Natural killer cell (primary cell): Measurements from ENCODE around the gene EYS. TPM values are rescaled to one million over a fixed set of nuclear protein-coding genes. Genes with fewer than 3 reads are reported as not detected.

Experiments used
- ATAC-seq, 3 donors: fragments of 150-1000 bp in 2 of 3; fragments of 200-7000 bp in 1 of 3; cut with Tn5 transposase; 1 replicate in 1 of 3; 2 replicates in 2 of 3; pipeline ENCODE4 v1.10.0; 2021; ENCODE audit warnings: mild to moderate bottlenecking in 2 of 3, moderate library complexity in 2 of 3
- DNase-seq, 2 donors: peaks; one replicate each; pipeline versions ENCODE4 v3.0.0 to v3.0.0-alpha.2; 2013 to 2021; ENCODE audit warnings: mixed read lengths in 1 of 2
- H3K27ac ChIP-seq: one replicate; pipeline ENCODE4 v1.5.1; 2013; ENCODE audit warnings: mild to moderate bottlenecking, low read length
- H3K27me3 ChIP-seq: one replicate; pipeline ENCODE4 v1.6.1; 2013; ENCODE audit warnings: low read length; ENCODE audit not compliant: control insufficient read depth, insufficient read depth
- H3K36me3 ChIP-seq: one replicate; pipeline ENCODE4 v1.6.1; 2013; ENCODE audit warnings: low read length; ENCODE audit not compliant: control insufficient read depth, insufficient read depth
- H3K4me1 ChIP-seq: one replicate; pipeline ENCODE4 v1.6.1; 2013; ENCODE audit warnings: low read length; ENCODE audit not compliant: control insufficient read depth, insufficient read depth
- H3K4me3 ChIP-seq: one replicate; pipeline ENCODE4 v1.5.1; 2013; ENCODE audit warnings: low read length
- H3K9me3 ChIP-seq: one replicate; pipeline ENCODE4 v1.6.1; 2013; ENCODE audit warnings: low read length; ENCODE audit not compliant: control insufficient read depth, insufficient read depth
- H3K27ac Mint-ChIP-seq, 2 donors: one replicate each; pipeline ENCODE4 v1.8.0; 2022; ENCODE audit warnings: mild to moderate bottlenecking in 2 of 2, mixed read lengths in 2 of 2, moderate library complexity in 1 of 2
- H3K27me3 Mint-ChIP-seq, 2 donors: one replicate each; pipeline ENCODE4 v1.8.0; 2022; ENCODE audit warnings: low read depth in 2 of 2, mixed read lengths in 2 of 2
- H3K36me3 Mint-ChIP-seq: one replicate; pipeline ENCODE4 v1.8.0; 2022; ENCODE audit warnings: mixed read lengths
- H3K4me1 Mint-ChIP-seq, 2 donors: one replicate each; pipeline ENCODE4 v1.8.0; 2022; ENCODE audit warnings: mixed read lengths in 2 of 2
- H3K4me3 Mint-ChIP-seq: one replicate; pipeline ENCODE4 v1.8.0; 2022; ENCODE audit warnings: mild to moderate bottlenecking, moderate library complexity, mixed read lengths
- H3K9me3 Mint-ChIP-seq, 2 donors: one replicate each; pipeline ENCODE4 v1.8.0; 2022; ENCODE audit warnings: mixed read lengths in 2 of 2
- WGBS: methylation state at CpG from one replicate; pipeline ENCODE4 v1.1.7; 2013; ENCODE audit warnings: missing lambda C conversion rate; ENCODE audit not compliant: insufficient coverage; 5-methylcytosine and 5-hydroxymethylcytosine counted together
- intact Hi-C: fragments of 100-400 bp; cut with micrococcal nuclease; formaldehyde crosslinking; loops from one replicate; pipeline ENCODE4 v1.14.2; 2022
- total RNA-seq, 4 donors: library from RNA; stranded (reverse); fragments of 120-200 nt in 1 of 4; gene quantifications; one replicate each; pipeline versions ENCODE4 v1.2.3 to v1.2.4, GENCODE V29; 2013 to 2022
- TF ChIP-seq, protein P1 (sequence below): fragments of 200-600 bp; IDR thresholded peaks from one replicate; pipeline ENCODE4 v1.8.0; 2022; ENCODE audit warnings: antibody characterized with exemption

EYS gene
- total RNA-seq, 3 donors from 2014 or later (not counting 1 experiment from before 2014, with no cell fraction given) = 0.55 TPM; not detected in 2

DNA sequence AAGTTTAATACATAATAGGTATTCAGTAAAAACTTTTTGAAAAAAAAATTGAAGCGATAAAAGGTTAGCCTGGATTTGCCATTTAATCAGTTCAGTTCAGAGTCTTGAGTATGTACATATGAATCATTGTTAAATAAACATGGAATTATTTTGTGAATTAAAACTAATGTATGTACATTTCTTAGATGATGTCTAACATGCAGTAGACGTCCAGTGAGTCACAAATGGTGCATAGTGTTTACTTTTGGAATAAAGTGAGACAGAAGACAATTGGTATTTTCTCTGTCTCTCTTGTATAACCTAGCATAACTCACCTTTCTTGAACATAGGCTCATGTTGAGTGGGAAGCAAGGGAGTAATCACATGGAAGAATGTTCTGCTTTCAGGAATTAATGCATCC is 83.5 kb downstream of the EYS start:
- Mint-ChIP-seq H3K27ac (no peak overlapping the region), H3K9me3 (peaks cover 8 to 19% of the 10 kb centered on the region in 2 donors), H3K36me3 (no peaks in the 10 kb centered on the region), H3K27me3 (no peaks in the 10 kb centered on the region), H3K4me3 (no peak overlapping the region), H3K4me1 (no peaks in the 10 kb centered on the region)
- H3K9me3 ChIP-seq = peaks cover 5% of the 10 kb centered on the region
- H3K27ac ChIP-seq = no peak overlapping the region
- no peak overlapping the region for H3K4me3 ChIP-seq
- ATAC-seq = no peak
- intact Hi-C loops = no loop called here
- no peaks in the 10 kb centered on the region for H3K27me3 ChIP-seq
- DNase-seq = no peak
- H3K36me3 ChIP-seq = no peaks in the 10 kb centered on the region
- TF ChIP-seq, protein P1, sequence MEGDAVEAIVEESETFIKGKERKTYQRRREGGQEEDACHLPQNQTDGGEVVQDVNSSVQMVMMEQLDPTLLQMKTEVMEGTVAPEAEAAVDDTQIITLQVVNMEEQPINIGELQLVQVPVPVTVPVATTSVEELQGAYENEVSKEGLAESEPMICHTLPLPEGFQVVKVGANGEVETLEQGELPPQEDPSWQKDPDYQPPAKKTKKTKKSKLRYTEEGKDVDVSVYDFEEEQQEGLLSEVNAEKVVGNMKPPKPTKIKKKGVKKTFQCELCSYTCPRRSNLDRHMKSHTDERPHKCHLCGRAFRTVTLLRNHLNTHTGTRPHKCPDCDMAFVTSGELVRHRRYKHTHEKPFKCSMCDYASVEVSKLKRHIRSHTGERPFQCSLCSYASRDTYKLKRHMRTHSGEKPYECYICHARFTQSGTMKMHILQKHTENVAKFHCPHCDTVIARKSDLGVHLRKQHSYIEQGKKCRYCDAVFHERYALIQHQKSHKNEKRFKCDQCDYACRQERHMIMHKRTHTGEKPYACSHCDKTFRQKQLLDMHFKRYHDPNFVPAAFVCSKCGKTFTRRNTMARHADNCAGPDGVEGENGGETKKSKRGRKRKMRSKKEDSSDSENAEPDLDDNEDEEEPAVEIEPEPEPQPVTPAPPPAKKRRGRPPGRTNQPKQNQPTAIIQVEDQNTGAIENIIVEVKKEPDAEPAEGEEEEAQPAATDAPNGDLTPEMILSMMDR = no peak
- 100% methylated on average over 1 of the region's 2 CpGs for WGBS
- no peaks in the 10 kb centered on the region for H3K4me1 ChIP-seq

DNA sequence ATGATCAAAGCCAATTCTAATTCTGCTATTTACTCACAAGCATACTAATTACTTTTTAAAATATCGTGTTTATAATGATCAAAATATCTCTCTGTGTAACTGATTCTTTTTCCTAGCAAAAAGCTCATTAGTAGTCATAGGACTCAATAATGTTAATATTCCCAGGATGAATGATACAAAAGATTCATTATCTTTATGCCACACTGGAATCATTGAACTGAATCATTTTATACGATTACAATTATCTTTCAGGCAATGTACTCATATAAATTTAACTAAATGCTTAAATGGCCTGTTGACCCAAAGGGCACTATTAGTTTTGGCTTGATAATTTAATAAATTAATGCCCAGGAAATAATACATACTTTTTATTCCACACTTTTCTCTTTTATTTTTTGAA is 96.3 kb downstream of the EYS start:
- Mint-ChIP-seq H3K9me3 (peaks cover 0 to 3% of the 10 kb centered on the region in 2 donors), H3K27ac (no peak overlapping the region), H3K4me1 (no peaks in the 10 kb centered on the region), H3K27me3 (no peaks in the 10 kb centered on the region), H3K4me3 (no peak overlapping the region), H3K36me3 (no peaks in the 10 kb centered on the region)
- no peak overlapping the region for H3K4me3 ChIP-seq
- no peak overlapping the region for H3K27ac ChIP-seq
- TF ChIP-seq, protein P1 = no peak
- H3K27me3 ChIP-seq = no peaks in the 10 kb centered on the region
- H3K4me1 ChIP-seq = no peaks in the 10 kb centered on the region
- no peaks in the 10 kb centered on the region for H3K36me3 ChIP-seq
- DNase-seq (no peak), ATAC-seq (no peak)
- no CpG with 5 or more reads among the region's 2 CpGs for WGBS
- intact Hi-C loops = no loop called here
- H3K9me3 ChIP-seq = no peaks in the 10 kb centered on the region

DNA sequence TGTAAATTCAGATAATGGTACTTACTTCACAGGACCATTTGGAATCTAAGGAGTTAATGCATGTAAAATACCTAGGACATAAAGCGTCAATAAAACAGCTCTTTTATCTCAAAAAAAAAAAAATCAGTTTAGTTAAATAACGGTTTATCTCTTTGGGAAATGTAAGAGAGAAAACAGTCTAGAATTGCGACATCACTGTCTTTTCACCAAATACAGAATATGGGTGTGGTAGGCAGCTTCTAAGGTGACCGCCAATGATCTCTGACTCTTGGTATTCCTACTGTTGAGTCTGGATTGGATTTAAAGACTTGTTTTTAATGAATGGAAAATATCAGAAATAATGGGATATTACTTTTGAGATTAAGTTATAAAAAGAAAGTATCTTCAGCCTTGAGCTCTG is 111.5 kb downstream of the EYS start:
- H3K9me3 ChIP-seq = no peaks in the 10 kb centered on the region
- Mint-ChIP-seq H3K36me3 (no peaks in the 10 kb centered on the region), H3K27ac (no peak overlapping the region), H3K4me3 (no peak overlapping the region), H3K27me3 (no peaks in the 10 kb centered on the region), H3K9me3 (peaks cover 6 to 8% of the 10 kb centered on the region in 2 donors), H3K4me1 (no peaks in the 10 kb centered on the region)
- no peaks in the 10 kb centered on the region for H3K36me3 ChIP-seq
- ATAC-seq (no peak), DNase-seq (no peak)
- H3K27ac ChIP-seq = no peak overlapping the region
- TF ChIP-seq, protein P1 = no peak
- H3K4me1 ChIP-seq = no peaks in the 10 kb centered on the region
- no peaks in the 10 kb centered on the region for H3K27me3 ChIP-seq
- H3K4me3 ChIP-seq = no peak overlapping the region
- intact Hi-C loops = no loop called here
- 100% methylated on average over 2 of the region's 4 CpGs for WGBS

DNA sequence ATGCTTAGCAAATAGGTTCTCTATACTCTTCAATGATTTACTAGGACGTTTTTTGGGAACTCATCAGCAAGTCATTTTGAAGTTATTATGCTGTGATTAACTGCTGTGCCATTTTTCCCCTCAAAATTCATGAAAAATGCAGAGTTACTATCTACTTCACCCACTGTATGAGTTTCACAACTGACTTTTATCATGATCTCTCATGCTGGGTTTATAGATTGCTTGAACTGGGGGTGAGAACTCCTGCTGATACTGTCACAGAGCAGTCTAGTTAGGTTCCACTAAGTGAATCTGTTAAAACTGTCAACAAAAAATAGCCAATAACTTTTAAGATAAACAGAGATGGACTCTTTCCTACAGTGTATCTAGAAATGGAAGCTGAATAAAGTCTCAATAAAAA is 136.7 kb downstream of the EYS start:
- ATAC-seq (no peak), DNase-seq (no peak)
- Histone ChIP-seq H3K36me3 (no peaks in the 10 kb centered on the region), H3K27me3 (no peaks in the 10 kb centered on the region), H3K4me3 (no peak overlapping the region), H3K4me1 (no peaks in the 10 kb centered on the region), H3K9me3 (peaks cover 17% of the 10 kb centered on the region), H3K27ac (no peak overlapping the region)
- peaks cover 11 to 19% of the 10 kb centered on the region in 2 donors for H3K9me3 Mint-ChIP-seq
- TF ChIP-seq, protein P1 = no peak
- H3K27me3 Mint-ChIP-seq = no peaks in the 10 kb centered on the region
- H3K36me3 Mint-ChIP-seq = no peaks in the 10 kb centered on the region
- intact Hi-C loops = no loop called here
- H3K4me1 Mint-ChIP-seq = no peaks in the 10 kb centered on the region
- H3K4me3 Mint-ChIP-seq = no peak overlapping the region
- H3K27ac Mint-ChIP-seq = no peak overlapping the region
- no CpG with 5 or more reads among the region's 1 CpG for WGBS
